GM19238 (cell line): ENCODE measurements around the gene FLNB.
"Not testable (repeated sequence)": the region's sequence is repeated elsewhere in the genome, so short reads cannot be mapped to it uniquely, and the experiment has no call there.

Experiments used
- DNase-seq: peaks from one replicate; pipeline ENCODE4 v3.0.0; 2011; ENCODE audit warnings: low spot score; ENCODE audit not compliant: insufficient read length

The FLNB gene

GRCh38 chr3:58051658-58052261, 43.5 kb downstream of the FLNB start:
- not testable (repeated sequence) for DNase-seq

DNA sequence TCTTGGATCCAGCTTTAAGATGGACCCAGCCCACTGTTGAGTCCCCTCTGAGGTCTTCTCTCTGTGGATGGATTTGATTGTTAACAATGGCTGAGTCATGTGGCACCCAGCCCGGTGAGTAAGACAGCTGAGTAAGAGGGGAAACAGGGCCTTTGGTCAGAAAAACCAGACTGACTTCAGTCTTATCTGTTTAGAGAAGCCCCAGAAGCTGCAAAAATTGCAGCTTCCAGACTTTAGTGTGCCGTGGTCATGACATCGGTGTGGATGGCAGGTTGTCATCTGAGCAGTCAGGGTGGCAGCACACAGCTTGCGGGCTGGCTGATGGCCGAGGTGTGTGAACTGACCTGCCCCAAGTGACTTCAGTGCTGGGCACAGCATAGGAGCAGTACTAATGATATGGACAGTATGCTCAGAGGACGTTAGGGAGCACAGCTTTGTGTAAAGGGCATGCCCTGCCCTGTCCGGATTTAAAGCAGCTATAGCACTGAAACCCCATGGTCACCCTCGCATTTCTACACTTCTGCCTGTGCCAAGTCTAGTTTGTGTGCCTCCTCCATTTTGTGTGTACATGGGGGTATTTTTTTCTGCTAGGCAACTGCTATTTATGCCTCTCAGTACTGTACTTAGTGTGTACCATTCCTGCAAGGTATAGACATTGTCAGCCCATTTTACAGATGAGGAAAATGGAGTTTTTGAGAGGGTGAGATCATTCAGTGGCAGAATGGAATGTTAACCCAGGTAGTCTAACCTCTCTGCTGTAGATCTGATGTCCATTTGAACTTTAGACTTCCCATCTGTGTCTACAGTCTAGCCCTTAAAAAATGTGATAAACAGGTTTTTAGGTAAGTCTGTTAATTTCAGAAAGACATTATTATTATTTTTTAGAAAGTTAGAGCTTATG, 44.4 kb downstream of the FLNB start:
- DNase-seq, result no peak

- no peak for DNase-seq
Observed at GRCh38 chr3:58054652-58055051, 46.4 kb downstream of the FLNB start.

- no peak for DNase-seq
Observed at GRCh38 chr3:58055314-58055713, 47.1 kb downstream of the FLNB start.

GRCh38 chr3:58055891-58056290, 47.7 kb downstream of the FLNB start:
- DNase-seq, result not testable (repeated sequence)

DNA sequence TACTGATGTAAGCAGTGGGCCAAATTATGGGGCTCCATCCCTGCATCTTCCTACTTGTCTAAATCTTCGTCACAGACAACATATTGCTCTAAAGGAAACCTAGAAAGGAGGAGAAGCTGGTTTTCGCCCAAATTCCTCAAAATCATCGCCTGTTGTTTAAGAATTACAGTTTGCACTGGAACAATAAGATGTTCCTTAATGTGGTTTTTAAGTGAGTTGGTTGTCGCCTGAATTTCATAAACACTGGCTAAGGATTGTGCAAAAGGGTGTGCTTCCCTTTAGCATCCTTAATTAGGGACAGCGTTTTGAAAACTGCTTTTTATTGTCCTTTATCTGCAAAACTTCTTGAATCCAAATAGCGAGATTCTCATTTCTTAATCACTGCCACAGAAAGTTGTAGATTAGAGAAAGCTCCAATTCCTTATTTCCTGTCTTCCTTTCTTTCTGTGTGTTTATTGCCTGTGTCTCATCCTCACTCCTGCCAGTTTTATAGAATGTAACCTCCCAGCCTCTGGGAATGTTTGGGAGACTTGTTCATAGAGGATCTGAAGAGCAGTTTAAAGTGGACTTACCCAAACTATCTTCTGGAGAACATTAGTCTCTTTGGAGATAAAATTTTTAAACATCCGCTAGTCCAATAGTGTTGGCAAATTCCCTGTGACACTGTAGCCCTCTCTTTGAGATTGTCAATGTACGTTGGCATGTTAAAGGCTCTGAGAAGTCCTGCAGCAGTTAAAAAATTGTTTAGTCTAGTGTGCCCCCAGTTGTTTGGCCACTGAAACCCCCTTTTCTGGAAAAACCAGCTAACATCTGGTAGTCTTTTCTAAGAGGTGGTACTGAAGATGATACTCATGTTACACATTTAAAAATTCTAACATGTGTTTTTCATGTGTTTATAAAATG, 50.4 kb downstream of the FLNB start:
- DNase-seq, result no peak

DNA sequence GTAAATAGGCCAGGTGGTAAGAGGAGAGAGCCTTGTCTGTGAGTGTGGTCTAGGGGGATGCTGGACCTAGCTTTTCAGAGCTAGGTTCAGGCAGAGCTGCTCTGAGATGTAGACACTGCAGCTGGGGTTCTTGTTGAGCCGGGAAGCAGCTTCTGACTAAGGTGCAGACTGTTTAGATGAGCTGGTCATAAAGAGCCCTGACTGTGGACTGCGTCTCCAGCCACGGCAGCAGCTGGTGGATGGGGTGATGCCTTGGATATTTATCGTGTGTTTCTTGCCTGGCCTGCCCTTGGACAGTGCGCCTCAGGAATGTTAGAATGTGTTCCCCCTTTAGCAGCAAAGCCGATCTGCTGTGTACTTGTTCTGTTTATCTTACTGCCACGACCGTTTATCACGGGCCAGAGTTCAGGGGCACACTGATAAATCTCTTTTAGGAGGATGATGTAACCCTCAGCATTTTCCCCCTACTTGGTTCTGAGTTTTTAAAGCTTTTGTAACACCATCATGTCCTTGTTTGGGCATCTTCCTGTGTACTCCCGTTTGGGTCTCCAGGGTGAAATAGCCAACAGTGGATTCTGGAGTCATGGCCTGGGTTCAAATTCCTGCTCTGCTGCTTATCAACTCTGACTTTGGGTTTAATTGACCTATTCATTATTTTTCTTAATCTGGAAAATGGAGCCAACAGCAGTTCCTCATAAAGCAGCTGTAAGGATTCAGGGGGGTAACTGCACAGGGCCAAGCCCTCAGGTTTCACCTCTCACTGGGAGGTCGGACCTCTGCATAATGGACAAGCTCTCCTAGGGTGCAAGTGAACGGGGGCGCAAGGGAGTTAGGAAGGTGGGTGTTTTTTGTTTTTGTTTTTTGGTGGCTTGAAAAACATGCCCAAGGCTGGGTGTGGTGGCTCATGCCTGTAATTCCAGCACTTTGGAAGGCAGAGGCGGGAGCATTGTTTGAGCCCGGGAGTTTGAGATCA, 51.4 kb downstream of the FLNB start:
- no peak for DNase-seq

DNA sequence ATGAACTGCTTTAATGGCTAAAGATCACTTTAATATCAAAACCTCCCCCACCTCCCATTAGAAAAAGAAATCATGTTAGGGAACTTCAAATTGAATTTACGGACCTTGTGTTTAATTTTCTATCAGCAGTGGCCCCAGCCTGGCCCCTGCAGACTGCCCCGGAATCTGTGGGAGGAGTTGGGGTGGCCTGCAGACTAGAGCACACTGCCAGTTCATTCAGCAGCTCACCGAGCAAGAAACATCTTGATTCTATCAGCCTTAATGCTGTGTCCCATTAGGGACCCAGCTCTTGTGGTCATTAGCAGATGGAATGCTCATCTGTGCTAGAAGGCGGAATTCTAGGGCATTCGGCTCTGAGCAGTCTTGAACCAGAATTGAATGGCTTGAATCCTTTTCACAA, 54.2 kb downstream of the FLNB start:
- no peak for DNase-seq

DNA sequence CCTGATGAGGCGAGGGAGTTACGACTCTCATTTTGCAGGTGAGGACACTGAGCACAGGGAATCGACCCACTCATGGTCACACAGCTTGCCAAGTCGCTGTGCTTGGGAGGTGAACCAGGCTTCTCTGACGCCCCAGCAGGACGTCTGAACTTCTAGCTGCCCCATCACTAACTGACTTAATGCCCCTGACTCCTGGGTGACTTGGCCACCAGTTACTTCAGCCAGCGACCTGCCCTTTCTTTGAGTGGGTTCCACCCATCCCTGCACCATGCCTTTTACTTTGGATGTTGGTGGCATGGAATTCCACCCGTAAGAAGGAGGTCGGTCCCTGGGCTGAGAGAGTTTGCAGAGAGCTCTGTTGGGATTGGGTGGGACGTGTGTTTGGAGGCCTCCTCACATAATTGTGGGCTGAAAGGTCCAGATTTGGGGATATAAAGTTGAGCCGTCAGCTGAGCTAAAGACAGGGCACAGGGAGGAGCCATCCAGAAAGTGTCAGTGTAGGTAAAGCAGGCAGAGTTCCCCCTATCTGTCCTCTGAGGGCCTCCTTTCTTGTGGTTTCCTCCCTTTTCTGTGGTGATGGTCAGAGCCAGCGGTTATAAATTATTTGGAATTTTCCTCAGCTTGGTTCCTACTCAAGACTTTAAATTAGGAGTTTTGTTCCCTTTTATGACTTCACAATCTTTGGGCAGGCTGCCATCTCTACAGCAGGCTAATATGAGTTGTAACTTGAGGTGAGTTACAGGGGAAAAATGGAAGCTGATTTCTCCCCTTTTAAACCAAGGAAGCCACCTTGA, 55.0 kb downstream of the FLNB start:
- no peak for DNase-seq

- DNase-seq, result no peak
Observed at GRCh38 chr3:58064923-58065638, 56.9 kb downstream of the FLNB start.

DNA sequence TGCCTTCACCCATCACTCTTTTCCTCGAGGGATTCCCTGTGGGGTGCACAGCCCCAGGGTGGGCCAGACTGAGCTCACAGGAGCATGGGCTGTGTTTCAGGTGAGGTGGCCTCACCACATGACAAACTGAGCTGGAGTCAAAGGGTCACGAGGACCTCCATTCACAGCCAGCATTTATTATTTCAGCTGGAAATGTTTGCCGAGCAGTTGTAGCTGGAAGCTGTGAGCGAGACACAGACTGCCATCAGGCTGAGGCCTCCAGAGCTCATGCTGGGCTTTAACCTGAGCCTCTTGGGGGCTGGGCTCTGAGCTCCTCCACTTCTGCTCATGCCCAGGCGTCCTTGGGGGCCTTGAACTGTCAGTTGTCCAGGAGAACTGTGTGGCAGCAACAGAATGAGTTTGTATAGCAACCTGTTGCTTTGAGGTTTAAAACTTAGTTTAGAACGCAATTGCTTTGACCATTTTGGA, 57.5 kb downstream of the FLNB start:
- no peak for DNase-seq

- DNase-seq, result no peak
Observed at GRCh38 chr3:58066842-58067241, 58.6 kb downstream of the FLNB start.

GRCh38 chr3:58068122-58068809, 60.0 kb downstream of the FLNB start:
- no peak for DNase-seq

- DNase-seq, result no peak
Observed at GRCh38 chr3:58071480-58071971, 63.3 kb downstream of the FLNB start.

GRCh38 chr3:58072052-58072762, 64.0 kb downstream of the FLNB start:
- no peak for DNase-seq

- no peak for DNase-seq
Observed at GRCh38 chr3:58072763-58073130, 64.5 kb downstream of the FLNB start.

DNA sequence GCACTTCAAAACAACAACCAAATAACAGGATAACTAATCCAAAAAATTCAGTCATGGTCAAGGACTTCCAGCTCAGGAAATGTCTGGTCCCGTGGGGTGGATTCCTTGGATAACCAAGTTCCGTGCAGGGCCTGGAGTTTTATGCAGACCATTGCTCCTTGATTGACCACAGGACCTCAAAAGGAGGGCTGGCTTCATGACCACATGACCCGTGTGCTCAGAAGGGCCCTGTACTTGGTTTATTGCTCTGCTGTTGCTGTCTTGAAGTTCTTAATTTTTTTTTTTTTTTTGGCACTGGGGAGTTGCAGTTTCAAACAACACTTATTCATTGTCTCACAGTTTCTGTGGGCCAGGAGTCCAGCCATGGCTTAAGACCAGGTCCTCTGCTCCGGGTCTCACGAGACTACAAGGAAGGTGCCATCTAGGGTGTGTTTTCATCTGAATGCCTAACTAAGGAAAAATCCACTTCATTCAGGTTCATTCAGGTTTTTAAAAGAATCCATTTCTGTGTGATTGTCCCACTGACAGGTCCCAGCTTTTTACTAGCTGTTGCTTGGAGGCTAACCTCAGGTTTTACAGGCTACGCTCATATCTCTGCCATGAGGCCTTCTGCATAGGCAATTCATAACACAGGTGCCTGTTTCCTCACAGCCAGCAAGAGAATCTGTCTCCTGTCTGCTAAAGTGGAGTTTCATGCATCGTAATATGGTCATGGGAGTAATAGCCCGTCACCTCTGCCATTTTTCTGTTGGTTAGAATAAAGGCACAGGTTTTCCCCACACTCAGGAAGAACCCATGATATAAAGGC, 65.3 kb downstream of the FLNB start:
- peak; percentile 18 for DNase-seq
